Mammary epithelial cell (primary cell): ENCODE data around the gene SF3A2.

Experiments
- EZH2 ChIP-seq: IDR thresholded peaks from 2 replicates; pipeline ENCODE4 v1.6.1; 2012; ENCODE audit warnings: low read length, inconsistent platforms, borderline replicate concordance
- TF ChIP-seq, protein P1 (sequence below), 2 donors: IDR thresholded peaks in 1 of 2; conservative IDR thresholded peaks in 1 of 2; 2 replicates each; pipeline ENCODE4 v1.5.1; 2011 to 2012; ENCODE audit warnings: inconsistent platforms in 2 of 2, low read length in 2 of 2, mild to moderate bottlenecking in 2 of 2, control low read depth in 1 of 2, low read depth in 1 of 2; ENCODE audit not compliant: insufficient read depth in 1 of 2; ENCODE audit errors: extremely low read depth in 1 of 2

- TF ChIP-seq, protein P1, sequence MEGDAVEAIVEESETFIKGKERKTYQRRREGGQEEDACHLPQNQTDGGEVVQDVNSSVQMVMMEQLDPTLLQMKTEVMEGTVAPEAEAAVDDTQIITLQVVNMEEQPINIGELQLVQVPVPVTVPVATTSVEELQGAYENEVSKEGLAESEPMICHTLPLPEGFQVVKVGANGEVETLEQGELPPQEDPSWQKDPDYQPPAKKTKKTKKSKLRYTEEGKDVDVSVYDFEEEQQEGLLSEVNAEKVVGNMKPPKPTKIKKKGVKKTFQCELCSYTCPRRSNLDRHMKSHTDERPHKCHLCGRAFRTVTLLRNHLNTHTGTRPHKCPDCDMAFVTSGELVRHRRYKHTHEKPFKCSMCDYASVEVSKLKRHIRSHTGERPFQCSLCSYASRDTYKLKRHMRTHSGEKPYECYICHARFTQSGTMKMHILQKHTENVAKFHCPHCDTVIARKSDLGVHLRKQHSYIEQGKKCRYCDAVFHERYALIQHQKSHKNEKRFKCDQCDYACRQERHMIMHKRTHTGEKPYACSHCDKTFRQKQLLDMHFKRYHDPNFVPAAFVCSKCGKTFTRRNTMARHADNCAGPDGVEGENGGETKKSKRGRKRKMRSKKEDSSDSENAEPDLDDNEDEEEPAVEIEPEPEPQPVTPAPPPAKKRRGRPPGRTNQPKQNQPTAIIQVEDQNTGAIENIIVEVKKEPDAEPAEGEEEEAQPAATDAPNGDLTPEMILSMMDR (conservative IDR thresholded peaks at IDR 0.05 in 1 of 2, IDR thresholded peaks at IDR 0.05 in 1 of 2; ENCODE audit: extremely low read depth in 1 of 2, insufficient read depth in 1 of 2, low read depth in 1 of 2, low read length in 2 of 2) = no peak
- TF ChIP-seq EZH2 = no peak
Measured at GRCh38 chr19:2223959-2224358, 12.7 kb upstream of the SF3A2 start.
